ENCODE measurements around the gene ABHD11. TPM values are rescaled to one million over a fixed set of nuclear protein-coding genes. Genes with fewer than 3 reads are reported as not detected.

Gene ABHD11
- total and polyA plus RNA-seq, 9 of the 15 experiments (the other 6 are each of a cell fraction or from before 2014, with no cell fraction given) = 7.7 to 44.2 (median 18.9) TPM

- TF ChIP-seq, protein P1, sequence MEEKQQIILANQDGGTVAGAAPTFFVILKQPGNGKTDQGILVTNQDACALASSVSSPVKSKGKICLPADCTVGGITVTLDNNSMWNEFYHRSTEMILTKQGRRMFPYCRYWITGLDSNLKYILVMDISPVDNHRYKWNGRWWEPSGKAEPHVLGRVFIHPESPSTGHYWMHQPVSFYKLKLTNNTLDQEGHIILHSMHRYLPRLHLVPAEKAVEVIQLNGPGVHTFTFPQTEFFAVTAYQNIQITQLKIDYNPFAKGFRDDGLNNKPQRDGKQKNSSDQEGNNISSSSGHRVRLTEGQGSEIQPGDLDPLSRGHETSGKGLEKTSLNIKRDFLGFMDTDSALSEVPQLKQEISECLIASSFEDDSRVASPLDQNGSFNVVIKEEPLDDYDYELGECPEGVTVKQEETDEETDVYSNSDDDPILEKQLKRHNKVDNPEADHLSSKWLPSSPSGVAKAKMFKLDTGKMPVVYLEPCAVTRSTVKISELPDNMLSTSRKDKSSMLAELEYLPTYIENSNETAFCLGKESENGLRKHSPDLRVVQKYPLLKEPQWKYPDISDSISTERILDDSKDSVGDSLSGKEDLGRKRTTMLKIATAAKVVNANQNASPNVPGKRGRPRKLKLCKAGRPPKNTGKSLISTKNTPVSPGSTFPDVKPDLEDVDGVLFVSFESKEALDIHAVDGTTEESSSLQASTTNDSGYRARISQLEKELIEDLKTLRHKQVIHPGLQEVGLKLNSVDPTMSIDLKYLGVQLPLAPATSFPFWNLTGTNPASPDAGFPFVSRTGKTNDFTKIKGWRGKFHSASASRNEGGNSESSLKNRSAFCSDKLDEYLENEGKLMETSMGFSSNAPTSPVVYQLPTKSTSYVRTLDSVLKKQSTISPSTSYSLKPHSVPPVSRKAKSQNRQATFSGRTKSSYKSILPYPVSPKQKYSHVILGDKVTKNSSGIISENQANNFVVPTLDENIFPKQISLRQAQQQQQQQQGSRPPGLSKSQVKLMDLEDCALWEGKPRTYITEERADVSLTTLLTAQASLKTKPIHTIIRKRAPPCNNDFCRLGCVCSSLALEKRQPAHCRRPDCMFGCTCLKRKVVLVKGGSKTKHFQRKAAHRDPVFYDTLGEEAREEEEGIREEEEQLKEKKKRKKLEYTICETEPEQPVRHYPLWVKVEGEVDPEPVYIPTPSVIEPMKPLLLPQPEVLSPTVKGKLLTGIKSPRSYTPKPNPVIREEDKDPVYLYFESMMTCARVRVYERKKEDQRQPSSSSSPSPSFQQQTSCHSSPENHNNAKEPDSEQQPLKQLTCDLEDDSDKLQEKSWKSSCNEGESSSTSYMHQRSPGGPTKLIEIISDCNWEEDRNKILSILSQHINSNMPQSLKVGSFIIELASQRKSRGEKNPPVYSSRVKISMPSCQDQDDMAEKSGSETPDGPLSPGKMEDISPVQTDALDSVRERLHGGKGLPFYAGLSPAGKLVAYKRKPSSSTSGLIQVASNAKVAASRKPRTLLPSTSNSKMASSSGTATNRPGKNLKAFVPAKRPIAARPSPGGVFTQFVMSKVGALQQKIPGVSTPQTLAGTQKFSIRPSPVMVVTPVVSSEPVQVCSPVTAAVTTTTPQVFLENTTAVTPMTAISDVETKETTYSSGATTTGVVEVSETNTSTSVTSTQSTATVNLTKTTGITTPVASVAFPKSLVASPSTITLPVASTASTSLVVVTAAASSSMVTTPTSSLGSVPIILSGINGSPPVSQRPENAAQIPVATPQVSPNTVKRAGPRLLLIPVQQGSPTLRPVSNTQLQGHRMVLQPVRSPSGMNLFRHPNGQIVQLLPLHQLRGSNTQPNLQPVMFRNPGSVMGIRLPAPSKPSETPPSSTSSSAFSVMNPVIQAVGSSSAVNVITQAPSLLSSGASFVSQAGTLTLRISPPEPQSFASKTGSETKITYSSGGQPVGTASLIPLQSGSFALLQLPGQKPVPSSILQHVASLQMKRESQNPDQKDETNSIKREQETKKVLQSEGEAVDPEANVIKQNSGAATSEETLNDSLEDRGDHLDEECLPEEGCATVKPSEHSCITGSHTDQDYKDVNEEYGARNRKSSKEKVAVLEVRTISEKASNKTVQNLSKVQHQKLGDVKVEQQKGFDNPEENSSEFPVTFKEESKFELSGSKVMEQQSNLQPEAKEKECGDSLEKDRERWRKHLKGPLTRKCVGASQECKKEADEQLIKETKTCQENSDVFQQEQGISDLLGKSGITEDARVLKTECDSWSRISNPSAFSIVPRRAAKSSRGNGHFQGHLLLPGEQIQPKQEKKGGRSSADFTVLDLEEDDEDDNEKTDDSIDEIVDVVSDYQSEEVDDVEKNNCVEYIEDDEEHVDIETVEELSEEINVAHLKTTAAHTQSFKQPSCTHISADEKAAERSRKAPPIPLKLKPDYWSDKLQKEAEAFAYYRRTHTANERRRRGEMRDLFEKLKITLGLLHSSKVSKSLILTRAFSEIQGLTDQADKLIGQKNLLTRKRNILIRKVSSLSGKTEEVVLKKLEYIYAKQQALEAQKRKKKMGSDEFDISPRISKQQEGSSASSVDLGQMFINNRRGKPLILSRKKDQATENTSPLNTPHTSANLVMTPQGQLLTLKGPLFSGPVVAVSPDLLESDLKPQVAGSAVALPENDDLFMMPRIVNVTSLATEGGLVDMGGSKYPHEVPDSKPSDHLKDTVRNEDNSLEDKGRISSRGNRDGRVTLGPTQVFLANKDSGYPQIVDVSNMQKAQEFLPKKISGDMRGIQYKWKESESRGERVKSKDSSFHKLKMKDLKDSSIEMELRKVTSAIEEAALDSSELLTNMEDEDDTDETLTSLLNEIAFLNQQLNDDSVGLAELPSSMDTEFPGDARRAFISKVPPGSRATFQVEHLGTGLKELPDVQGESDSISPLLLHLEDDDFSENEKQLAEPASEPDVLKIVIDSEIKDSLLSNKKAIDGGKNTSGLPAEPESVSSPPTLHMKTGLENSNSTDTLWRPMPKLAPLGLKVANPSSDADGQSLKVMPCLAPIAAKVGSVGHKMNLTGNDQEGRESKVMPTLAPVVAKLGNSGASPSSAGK (IDR thresholded peaks at IDR 0.05) = no peak
- TF ChIP-seq, protein P2, sequence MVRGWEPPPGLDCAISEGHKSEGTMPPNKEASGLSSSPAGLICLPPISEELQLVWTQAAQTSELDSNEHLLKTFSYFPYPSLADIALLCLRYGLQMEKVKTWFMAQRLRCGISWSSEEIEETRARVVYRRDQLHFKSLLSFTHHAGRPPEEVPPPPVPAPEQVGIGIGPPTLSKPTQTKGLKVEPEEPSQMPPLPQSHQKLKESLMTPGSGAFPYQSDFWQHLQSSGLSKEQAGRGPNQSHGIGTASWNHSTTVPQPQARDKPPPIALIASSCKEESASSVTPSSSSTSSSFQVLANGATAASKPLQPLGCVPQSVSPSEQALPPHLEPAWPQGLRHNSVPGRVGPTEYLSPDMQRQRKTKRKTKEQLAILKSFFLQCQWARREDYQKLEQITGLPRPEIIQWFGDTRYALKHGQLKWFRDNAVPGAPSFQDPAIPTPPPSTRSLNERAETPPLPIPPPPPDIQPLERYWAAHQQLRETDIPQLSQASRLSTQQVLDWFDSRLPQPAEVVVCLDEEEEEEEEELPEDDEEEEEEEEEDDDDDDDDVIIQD (CRISPR knock-in tag; IDR thresholded peaks at IDR 0.05) = no peak
- TF ChIP-seq ZNF75A (CRISPR knock-in tag; IDR thresholded peaks at IDR 0.05) = no peak
Observed at GRCh38 chr7:73734619-73735527, 3.7 kb downstream of the ABHD11 start (continued).

Data from K562 (cell line).